GM21529 (cell line): ENCODE measurements around the gene KCNT2.

ENCODE experiments used
- ATAC-seq: cut with Tn5 transposase; IDR thresholded peaks from one replicate; pipeline ENCODE4 v1.9.1; 2021; ENCODE audit not compliant: unreplicated experiment

KCNT2 gene

GRCh38 chr1:196450143-196451095 lies 157.8 kb downstream of the KCNT2 start:
- ATAC-seq, result no peak

DNA sequence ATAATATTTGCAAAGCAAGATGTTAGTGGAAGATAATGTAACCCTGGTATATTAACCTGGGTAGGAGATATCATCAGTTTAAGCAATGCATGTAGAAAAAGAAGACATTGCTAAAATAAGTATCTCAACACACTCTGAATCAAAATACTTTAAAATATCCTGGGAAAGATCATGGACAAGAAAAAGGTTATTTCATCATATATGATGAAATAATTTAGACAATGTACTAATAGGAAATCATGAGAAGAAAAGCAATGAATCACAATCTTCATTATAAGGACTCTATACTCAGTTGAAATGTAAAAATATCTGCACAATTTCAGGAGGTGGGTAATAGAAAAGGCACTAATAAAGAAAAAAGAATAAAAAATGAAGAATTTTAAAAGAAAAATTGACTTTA lies 158.8 kb downstream of the KCNT2 start:
- ATAC-seq, result no peak

DNA sequence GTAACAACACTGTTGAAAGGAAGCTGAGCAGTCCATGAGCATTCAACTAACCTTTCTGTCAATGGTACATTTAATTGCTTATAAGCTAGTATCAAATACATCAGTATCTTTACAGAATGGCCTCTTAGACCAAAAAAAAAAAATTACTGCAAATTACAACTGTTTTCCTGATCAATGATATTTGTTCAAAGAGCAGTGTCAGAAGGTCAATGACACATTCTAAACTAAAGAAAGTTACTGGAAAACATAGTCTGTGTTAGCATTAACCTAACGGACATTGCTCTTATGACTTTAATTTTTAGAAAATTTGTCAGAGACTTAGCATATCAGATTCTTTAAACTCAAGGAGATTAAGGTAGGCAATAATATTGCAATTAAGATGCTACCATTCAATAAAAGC lies 162.5 kb downstream of the KCNT2 start:
- ATAC-seq, result no peak

- no peak for ATAC-seq
Measured at GRCh38 chr1:196444634-196445033, 163.6 kb downstream of the KCNT2 start.

- ATAC-seq, result no peak
Measured at GRCh38 chr1:196442366-196442765, 165.9 kb downstream of the KCNT2 start.

DNA sequence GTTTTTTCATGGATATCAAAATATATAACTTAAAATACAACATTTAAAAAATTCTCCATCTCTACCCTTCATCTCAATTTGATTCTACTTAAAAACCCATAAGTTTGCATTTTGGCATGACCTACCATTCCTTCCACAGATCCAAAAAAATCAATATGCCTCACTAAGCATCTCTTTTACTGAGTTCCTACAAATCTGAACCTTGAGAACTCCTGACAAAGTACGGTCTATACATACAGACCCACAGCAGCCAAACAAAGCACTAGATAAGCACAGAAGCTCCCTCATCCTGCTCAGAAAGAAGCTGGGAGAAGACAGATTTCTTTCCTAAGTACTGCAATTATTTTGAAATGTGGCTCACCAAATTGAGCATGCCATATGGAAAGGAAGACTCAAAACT lies 167.5 kb downstream of the KCNT2 start:
- no peak for ATAC-seq

DNA sequence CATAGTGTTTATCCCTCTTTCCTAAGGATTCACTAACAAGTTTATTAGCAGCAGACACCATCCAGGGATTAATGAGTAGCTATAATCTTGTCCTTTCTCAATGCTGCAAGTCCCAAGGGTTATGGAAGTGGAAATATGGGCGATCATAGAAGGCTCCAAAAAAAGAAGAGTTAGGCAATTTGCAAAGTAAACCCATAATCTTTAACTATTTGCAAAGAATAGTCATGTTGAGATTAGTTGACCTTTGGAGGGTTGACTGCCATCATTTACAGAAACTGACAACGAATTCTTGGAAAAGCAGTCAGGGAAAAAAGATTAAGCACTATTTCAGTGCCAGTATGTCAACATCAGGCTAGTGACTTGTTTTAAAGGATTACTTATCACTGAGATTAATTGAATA lies 169.9 kb downstream of the KCNT2 start:
- ATAC-seq, result no peak

DNA sequence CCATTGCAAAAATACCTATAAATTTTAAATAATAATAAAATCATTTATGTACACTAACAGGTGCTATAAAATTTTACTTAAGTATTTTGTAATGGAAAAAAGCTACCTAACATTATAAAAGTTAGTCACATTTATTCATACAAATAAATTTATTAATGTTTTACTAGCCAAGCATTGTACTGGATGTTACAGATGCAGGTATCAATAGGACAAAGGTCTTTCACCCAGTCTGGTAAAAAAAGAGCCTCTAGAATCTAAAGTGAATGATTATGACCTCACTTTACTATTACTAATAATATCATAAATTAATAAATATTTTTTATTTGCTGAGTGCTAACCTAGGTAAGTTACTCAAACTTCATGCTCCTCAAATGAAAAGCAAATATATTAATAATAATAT lies 170.6 kb downstream of the KCNT2 start:
- no peak for ATAC-seq

GRCh38 chr1:196433000-196433399 lies 175.2 kb downstream of the KCNT2 start:
- no peak for ATAC-seq

- ATAC-seq, result no peak
Measured at GRCh38 chr1:196427976-196428734, 180.1 kb downstream of the KCNT2 start.

GRCh38 chr1:196425513-196425912 lies 182.7 kb downstream of the KCNT2 start:
- ATAC-seq, result no peak

GRCh38 chr1:196423612-196424011 lies 184.6 kb downstream of the KCNT2 start:
- ATAC-seq, result no peak

- ATAC-seq, result no peak
Measured at GRCh38 chr1:196418772-196419171, 189.5 kb downstream of the KCNT2 start.

- ATAC-seq, result no peak
Measured at GRCh38 chr1:196415978-196416377, 192.3 kb downstream of the KCNT2 start.

DNA sequence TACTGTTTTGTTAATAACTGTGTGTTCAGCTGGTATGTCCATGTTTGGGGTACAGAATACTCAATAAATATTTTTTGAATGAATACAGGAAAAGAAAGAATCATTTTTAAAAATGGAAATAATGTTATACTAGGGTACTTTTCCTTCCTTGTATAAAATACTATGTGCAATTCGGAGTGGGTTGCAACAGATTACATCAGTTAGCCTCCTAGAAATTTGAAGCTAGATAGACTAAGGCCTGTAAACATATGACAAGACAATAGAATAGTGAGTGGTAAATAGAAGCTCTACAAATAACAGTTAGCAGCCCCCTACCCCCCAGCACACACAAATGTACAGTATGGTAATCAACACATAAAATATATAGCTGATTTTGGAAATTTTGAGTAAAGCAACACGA lies 195.9 kb downstream of the KCNT2 start:
- ATAC-seq, result no peak

DNA sequence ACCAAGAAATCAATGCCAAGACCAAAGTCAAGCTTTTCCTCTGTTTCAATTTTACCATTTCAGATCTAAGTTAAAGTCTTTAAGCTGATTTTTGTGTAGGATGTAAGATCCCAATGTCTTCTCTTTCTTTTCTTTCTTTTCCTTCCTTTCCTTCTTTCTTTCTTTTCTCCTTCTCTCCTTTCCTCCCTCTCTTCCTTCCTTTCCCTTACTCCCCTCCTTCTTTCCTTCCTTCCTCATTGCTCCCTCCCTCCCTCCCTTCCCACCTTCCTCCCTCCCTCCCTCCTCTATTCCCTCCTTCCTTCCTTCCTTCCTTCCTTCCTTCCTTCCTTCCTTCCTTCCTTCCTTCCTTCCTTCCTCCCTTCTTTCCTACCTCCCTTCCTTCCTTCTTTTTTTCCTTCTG lies 197.5 kb downstream of the KCNT2 start:
- no peak for ATAC-seq

DNA sequence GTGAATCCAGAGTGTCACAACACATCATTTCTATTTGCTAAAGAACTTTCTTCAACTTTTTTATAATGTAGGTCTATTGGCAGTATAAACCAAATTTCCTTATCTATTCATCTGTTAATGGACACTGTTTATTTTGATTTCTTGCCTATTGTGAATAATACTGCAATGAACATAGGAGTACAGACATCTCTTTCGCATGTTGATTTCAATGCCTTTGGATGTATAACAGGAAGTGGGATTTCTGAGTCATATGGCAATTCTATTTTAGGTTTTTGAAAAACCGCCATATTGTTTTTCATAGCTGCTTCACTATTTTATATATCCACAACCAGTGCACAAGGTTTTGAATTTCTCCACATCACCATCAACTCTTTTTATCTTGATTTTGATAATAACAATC lies 198.7 kb downstream of the KCNT2 start:
- no peak for ATAC-seq

GRCh38 chr1:196407358-196408051 lies 200.7 kb downstream of the KCNT2 start:
- no peak for ATAC-seq

DNA sequence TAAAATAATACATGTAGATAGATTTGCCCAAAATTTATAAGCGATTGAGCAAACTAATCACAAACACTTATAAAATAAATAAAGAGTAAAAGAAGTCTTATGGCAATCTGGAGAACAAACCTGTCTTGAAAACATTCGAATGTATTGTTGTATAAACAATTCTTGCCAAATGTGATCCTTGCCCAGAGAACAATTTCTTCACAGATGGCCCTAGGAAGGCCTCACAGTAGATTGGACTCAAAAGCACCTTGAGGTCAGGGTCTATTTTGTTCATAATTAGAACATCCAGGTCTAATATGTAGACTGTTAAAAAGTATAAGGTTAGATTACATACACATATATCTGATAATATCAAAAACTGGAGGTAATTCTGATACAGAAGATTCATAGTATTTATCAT lies 202.4 kb downstream of the KCNT2 start:
- no peak for ATAC-seq

GRCh38 chr1:196403803-196404690 lies 204.2 kb downstream of the KCNT2 start:
- ATAC-seq, result no peak

GRCh38 chr1:196401891-196402290 lies 206.3 kb downstream of the KCNT2 start:
- ATAC-seq, result no peak
